SK-N-DZ (cell line): ENCODE results near the gene RHOH.

ENCODE experiments used
- DNase-seq: peaks from one replicate; pipeline ENCODE4 v3.0.0-alpha.2; 2015; ENCODE audit warnings: low spot score

The RHOH gene

DNA sequence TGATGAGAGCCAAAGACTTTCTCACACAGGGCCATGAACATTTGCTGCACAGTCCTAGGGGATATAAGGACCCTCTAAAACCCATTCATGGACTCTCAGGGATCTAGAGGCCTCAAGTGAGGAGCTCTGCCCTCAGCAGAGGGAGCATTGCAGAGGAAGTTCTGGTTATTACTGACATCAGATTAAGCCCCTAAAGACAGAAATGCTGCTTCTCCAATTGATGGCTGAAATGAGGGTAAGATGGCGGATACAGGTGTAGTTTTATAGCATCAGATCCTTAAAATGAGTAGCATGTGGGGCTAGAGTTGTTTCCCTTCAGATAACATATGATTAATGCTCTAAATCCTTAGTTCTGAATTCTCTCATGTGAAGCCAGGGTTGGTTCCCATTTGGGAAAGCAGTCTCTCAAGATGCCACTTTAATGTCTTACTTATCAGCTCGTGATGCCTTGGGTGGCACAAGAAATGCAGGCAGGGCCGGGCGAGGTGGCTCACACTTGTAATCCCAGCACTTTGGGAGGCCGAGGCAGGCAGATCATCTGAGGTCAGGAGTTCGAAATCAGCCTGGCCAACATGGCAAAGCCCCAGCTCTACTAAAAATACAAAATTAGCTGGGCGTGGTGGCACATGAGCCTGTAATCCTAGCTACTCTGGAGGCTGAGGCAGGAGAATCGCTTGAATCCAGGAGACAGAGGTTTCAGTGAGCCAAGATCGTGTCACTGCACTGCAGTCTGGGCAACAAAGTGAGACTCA, 7.9 kb downstream of the RHOH start:
- no peak for DNase-seq

DNA sequence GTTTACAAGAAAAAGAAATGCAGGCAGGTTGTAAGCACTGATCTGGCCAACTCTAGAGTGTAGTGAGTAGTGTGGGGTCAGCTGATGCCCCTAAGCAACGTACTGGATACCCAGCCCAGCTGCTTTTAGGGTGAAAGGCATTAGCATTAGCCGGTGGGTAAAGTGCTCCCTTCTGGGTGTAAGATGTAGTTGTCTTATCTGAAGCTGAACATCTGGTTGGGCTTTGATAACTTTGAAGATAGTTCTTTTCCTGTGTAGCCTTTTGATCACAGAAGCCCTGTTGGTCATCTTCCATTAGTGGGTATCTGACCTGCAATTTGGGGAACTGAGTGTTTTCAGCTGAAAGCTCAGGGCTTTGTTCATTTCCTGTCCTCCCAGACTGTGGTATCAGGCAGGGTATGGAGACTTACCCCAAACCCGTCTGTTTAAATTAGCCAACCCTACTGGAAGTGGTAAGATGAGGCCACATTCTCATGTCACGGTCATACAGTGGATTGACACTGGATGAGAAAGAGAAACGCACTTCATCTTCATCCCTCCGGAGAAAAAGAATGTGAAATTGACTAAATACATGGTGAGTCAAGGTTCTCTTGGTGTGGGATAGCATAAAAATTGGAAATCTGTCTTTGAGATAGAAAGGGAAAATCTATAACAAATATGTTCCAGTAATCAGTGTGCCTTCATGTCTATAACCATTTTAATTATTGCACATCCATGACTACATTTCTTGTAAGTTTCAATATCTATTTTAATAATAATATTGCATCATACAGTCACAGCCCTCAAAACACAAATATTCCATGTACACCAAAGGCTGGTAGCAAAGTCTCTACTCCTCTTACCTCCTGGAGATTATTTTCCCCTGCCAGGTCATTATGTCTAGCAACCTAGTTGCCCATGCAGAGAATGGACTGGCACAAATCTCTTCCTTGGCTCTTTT, 8.7 kb downstream of the RHOH start:
- DNase-seq: no peak

DNA sequence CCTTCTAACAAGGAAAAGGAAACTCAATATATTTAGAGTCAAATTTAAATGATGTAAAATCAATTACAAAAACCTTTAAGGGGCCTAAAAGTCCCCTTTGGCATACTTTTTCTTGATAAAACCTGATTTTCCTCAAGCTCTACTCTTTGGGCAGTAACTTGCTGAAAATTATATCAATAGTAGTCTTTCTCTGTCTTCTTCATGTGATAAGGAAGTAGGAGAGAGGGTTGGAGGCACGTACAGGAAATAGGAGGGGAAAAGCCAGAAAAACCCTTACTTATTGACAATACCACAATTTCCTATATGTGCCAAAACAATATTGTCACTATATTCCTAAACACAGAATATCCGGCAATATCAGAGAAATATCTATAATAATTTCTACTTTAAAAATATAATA, 9.6 kb downstream of the RHOH start:
- no peak for DNase-seq

DNA sequence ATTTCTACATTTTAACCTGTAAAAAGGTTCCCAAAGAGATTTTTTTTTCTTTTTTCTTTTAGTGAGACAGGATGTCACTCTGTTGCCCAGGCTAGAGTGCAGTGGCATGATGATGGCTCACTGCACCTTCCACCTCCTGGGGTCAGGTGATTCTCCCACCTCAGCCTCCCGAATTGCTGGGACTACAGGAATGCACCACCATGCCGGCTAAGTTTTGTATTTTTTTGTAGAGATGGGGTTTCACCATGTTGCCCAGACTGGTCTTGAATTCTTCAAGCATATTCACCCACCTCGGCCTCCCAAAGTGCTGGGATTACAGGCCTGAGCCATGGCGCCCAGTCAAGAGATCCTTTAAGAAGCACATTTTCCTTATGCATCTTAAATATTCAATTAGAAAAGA, 12.6 kb downstream of the RHOH start:
- no peak for DNase-seq

DNA sequence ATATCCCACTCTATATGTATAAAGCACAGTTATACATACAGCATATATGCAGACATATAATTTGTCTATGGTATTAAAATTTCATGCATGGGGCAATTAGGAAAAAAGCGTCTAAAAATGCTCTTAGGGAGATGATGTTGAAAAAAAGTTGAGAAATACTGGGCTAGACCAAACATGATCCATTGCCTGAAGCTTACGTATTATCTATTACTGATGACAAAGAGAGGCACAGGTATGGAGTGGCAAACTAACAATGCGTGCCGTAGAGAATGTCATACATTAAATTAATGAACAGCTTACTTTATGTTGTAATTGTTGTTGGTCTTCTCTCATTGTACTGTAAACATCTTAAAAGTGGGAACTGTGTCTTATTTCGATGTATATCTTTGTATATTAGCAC, 13.9 kb downstream of the RHOH start:
- no peak for DNase-seq

DNA sequence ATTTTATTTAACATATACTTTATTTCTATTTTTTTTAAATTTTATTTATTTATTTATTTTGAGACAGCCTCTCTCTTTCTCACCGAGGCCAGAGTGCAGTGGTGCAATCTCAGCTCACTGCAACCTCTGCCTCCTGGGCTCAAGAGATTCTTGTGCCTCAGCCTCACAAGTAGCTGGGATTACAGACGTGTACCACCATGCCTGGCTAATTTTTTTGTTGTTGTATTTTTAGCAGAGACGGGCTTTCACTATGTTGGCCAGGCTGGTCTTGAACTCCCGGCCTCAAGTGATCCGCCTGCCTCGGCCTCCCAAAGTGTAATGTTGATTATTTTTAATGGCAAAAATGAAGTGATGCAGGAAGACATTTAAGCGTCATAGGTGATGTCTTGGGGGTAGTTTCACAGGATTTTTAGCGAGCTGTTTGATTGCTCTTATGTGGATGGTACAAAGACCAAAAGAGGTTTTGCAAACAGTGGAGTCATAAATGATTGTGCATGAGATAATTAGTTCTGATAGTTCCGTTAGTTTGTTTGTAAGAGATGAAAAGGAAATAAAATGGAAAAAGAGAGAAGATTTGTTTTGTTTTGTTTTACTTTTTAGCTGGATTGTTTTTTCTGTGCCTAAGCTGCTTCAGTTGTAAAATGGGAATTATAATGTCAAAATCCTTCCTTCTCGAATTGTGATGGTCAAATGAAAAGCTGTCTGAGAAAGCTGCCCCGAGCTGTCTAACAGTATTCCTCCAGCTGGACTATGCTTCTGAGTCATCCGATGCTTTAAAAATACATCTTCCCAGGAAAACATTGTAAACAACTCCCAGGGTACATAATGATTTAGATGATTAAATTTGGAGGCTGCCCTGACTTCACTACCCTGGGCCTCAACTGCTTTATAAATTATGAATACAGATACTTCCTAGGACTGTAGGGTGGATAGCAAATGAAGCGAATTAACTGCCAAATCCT, 14.7 kb downstream of the RHOH start:
- no peak for DNase-seq

DNA sequence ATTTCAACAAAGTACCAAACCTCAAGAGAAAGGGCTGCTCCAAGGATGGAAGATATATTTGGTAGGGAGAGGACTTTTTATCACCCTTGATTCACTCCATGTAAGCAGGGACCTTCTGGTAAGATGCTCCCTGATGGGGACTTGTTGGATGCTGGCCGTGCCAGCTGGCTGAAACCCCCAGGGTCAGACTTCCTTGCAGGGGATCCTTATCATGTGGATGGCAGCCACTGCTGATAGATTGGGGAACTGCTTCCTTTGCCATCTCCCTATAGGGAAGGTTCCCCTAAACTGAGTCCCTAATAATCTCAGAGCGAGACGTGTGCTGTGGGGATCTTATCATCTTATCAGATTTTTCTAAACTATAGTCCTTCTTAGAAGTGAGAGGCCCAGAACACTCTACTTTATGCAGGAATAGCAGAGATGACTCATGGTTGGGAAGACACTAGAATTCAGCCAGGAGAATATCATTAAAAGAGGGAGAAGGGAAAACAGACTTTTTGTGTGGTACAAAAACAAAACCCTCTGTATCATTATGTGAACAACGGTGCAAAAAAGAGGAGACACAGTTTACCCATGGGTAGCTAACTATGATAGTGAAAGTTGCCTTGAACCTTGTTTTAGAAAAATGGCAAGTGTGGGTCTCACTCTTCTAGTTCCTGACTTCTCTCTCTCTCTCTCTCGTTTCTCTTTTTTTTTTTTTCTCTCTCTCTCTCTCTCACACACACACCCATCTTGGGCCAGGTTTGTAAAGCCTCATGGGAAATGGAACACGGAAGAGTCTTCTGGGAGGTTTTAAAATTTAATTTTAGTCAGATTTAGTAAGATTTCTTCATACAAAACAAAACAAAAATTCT, 16.1 kb downstream of the RHOH start:
- DNase-seq: no peak

DNA sequence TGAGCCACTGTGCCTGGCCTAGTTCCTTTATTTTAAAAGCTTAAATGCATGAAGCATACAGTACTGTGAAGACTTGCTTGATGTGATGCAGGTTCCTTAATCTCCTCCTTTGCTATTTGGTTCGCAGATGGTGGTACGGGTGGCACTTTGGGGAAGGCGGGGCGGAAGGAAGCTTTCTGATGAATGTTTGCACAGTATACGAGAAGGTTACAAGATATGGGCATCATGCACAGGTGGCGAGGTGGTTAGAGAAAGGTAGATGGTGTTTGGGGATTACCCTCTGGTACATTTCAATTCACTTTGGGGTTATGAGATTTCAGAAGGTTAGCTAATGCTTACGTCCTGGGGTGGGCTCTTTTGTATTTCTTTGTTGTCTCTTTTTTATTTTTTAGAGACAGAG, 17.2 kb downstream of the RHOH start:
- DNase-seq: no peak

DNA sequence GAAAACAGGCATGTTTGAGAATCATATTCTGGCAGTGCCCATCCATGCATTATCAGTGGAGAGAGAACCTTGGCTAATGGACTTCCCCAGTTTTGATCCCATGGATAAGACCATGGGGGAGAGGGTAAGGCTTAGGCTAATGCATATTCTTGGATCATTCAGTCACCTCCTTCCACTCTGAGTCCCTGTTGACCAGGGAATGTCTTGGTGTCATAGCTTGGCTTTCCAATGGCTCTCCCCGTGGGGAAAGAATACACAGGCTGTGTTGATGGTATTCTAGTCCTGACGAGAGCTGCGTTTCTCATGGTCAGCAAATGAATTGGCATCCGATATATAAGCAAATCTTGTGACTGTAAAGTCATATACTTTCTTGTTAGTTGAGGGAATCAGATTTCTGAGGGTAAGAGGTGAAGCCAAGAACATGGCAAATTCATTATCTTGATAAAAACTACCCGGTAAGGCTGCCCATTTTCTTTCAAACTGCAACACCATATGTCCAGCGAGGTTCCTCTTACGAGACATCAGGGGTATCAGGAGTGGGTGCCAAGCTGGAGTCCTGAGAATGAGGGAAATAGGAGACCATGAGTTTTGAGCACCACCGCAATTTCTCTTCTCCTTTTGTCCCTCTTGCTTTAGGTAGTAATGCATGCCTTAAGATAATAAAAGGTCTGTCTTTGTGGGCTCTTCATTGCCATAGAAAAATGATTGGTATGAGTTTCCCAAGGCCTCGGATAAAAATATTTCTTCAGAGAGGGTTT, 18.0 kb downstream of the RHOH start:
- DNase-seq: no peak

DNA sequence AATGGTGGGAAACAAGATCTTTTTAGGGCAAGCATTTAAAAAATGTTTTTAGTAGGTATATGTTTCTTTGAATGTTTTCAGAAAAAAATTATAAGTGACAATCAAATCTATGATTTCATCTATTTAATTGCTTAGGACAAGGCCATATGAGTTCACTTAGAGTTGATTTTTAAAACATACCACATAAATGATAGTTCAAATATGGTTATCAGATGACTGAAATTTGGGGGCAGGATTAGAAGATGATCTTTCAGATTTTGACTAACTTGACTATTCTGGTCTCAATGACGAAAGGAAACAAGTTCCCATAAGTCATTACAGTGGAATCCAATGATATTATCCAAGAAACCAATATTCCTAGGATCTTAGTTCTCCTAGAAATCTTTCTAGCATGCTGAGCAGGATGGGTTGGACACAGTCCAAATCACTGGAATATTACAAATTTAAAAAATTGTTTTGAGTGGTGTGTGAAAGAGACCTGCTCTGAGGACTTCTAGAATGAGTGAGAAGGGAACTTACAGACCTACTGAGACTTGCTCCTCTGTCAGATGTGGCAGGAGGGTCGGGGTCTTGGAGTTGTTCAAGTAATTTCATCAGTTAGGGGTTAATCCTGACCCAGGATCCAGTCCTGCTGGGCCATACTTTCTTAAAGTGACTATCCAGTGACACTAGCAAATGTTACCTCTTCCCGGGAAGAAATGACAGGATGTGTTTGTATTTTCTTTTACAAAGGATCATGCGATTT, 20.0 kb downstream of the RHOH start:
- no peak for DNase-seq

DNA sequence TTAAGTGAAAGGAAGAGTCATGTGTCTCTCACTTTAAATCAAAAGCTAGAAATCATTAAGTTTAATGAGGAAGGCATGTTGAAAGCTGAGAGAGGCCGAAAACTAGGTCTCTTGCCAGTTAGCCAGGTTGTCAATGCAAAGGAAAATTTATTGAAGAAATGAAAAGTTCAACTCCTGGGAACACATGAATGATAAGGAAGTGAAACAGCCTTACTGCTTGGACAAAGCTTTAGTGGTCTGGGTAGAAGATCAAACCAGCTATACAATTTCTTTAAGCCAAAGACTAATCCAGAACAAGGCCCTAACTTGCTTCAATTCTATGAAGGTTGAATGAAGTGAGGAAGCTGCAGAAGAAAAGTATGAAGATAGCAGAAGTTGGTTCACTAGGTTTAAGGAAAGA, 24.9 kb downstream of the RHOH start:
- no peak for DNase-seq

DNA sequence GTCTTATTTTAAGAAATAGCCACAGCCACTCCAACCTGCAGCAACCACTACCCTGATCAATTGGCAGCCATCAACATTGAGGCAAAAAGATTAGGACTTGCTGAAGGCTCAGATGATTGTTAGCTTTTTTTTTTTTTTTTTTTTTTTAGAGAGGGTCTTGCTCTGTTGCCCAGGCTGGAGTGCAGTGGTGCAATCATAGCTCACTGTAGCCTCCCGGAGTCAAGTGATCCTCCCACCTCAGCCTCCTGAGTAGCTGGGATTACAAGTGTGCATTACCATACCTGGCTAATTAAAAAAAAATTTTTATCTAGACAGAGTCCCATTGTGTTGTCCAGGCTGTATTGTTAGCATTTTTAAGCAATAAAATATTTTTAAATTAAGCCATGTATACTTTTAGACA, 26.5 kb downstream of the RHOH start:
- no peak for DNase-seq

DNA sequence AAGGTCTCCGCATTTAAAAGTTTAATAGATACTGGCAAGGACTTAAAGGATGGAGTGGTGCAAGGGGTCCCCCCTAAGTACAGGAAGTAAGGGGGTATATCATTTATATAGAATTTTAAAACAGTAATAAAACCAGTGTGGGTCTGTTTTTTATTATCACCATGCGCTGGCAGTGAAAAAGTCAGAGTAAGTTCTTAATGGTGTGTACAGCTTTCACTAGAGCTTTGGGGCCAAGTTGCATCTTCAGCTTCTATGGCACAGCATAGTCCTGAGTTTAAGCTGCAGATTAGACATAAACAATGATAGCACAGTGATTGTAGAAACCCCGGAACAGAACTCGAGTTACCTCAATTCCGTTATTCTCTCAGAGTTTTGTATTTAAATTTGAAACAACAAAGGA, 27.6 kb downstream of the RHOH start:
- no peak for DNase-seq

DNA sequence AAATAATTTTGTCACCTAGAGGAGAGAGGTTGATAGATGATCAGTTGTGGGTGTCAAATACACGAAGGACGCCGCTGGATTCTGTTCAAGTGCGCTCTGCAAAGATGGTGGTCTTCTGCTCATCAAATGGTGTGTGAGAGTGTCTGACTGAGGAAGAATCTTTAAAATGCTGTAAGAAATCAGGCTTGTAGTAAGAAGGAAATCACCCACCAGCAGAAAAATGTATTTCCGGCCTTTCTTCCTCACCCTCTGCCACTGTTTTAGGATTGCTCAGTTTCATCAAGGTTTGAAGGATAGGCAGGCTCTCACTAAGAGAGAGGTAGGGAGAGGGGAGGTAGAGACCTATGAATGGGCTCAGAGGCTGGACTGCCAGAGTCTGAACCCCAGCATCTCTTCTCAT, 28.7 kb downstream of the RHOH start:
- no peak for DNase-seq

DNA sequence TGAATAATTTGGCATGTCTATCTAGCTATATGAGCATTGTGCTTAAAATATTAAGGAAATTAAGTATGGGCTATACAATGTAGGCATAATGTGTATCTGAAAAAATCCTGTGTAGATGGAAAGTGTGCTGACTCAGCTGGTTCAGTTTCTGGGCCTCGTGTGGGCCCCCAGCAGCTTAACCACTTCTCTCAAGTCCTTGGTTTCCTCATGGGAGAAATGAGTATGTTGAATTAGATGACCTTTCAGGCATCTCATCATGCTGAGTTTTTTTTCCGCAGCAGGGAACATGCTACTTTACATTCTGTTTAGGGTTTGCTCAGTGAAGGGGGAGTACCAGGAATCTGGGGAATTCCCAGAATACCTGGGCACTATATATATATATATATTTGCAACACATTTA, 30.5 kb downstream of the RHOH start:
- DNase-seq: no peak

DNA sequence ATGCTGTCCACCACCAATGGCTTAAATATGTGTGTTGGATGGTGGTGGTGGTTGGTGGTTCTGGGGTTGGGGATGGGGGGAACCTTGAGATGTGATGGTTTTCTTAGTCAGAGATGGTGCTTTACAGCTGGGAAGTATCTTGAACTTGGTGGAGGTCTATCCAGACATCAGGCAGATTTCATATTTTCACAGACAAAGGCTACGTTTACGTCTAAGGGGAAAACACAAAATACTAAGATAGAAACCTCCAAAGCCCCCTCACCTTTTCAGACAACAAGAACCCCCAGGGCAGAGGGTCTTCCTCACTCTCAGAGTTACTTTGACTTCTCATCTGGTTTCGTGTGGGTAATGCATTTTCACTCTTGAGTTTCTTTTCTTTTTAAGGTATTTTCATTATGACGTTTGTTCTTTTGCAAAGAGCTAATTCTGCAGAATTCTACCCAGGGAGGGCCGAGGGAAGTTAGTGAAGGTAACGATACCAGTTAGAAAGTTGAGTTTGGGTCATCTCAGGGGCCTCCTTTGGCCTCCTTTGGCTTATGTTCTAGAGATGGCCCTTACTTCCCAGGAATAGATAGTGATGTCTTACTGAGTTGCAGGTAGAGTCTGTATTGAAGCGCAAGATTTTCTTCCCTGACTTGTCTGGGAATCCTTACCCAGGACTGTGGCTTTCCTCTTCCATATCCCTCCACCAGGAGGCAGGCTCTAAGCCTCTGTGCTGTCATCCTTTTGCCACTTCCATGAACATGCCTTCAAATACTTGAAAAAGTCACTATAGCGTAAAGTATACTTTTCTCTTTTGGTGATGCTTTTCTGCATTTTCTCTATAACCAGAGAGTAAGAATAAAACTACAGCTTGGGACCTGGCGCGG, 31.9 kb downstream of the RHOH start:
- DNase-seq: no peak

DNA sequence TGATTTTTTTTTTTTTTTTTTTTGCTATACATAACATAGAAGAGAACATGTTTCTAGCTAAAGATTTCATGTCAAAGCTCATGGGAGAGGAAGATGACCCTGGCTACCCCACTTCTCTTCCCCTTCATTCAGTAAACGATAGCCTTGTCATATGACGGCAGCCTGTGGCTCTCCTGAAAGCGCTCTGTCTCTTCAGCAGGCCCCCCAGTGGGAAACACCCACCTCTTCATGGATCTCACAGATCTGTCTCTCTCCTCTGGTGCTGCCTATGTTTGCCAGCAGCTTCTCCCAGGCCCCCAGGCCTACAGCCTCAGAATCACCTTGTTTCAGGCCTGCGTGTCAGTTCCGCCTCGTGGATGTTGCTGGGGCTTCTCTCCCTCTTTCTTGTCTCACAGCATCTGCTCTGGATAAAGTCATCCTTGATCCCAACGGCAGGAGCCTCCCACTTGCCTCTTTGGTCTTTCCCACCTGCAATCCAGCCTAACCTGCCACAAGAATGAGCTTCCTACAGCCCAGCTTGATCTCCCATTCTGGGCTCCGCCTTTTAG, 34.6 kb downstream of the RHOH start:
- no peak for DNase-seq

DNA sequence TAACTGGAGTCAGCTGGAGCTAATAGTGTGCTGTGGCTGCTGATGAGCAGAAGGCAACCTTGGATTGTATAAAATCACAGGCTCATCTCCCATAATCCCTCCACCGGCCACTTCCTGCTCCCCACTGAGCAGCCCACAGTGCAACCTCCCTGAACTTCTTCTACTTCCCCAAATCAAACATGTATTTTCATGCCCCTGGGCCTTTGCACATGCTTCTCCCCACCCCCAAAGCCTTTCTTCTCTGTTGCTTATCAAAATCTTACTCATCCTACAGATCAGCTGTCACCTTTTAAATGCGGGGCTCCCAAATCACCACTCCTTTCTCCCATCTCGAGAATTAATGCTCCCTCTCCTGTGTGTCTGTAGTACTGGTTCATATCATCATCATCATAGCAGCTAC, 35.8 kb downstream of the RHOH start:
- DNase-seq: no peak
